ENCODE measurements around the gene RAD51AP1. TPM values are rescaled to one million over a fixed set of nuclear protein-coding genes. Genes with fewer than 3 reads are reported as not detected.

RAD51AP1 gene
- polyA plus RNA-seq, 1 experiment, result 8.2 TPM

DNA sequence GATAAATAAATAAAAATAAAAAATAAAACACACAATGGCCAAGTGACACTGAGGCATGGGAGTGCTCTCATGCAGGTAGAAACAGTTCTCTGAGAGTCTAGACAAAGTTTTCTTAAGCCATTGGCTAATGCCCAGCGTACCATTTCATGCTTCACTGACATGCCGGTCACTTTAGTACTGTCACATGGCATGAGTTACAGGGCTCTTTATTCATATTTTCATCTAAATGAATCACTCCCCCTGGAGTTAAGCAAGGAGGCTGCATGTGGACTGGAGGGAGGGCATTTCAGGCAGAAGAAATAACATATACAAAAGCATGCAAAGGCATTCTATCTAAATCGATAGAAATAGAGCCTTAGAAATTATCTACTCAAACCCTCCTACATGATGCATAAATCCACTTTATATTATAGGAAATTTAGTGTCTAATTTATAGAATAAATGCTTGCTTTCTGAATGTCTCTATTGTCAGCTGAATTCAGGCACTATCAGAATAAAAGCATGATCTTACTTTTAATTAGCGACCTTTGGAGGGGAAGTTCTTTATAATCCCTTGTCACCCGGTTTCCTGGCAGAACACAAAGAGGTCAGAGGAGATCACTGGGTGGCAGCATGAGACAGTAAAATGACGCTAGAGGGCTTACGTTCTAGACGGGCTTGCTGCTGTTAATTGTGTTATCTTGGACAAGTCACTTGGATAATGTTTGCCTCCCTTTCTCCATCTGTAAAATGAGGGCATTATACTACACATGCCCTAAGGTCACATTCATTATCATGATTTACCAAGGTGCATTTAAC is 40.8 kb downstream of the RAD51AP1 start:
- TF ChIP-seq, protein P1, sequence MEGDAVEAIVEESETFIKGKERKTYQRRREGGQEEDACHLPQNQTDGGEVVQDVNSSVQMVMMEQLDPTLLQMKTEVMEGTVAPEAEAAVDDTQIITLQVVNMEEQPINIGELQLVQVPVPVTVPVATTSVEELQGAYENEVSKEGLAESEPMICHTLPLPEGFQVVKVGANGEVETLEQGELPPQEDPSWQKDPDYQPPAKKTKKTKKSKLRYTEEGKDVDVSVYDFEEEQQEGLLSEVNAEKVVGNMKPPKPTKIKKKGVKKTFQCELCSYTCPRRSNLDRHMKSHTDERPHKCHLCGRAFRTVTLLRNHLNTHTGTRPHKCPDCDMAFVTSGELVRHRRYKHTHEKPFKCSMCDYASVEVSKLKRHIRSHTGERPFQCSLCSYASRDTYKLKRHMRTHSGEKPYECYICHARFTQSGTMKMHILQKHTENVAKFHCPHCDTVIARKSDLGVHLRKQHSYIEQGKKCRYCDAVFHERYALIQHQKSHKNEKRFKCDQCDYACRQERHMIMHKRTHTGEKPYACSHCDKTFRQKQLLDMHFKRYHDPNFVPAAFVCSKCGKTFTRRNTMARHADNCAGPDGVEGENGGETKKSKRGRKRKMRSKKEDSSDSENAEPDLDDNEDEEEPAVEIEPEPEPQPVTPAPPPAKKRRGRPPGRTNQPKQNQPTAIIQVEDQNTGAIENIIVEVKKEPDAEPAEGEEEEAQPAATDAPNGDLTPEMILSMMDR (IDR thresholded peaks at IDR 0.05; ENCODE audit: low read depth, low read length), result 0 out of 2 replicates have a peak, but pooled peaks have one; percentile 7
- Histone ChIP-seq H3K4me3 (ENCODE audit: low read depth, low read length) (no peak overlapping the region), H3K9me3 (ENCODE audit: control insufficient read depth, insufficient read depth, low read length) (no peaks in the 10 kb centered on the region), H3K27me3 (ENCODE audit: control insufficient read depth, insufficient read depth, low read length) (peaks cover 3% of the 10 kb centered on the region), H3K27ac (ENCODE audit: low read depth, low read length) (no peak overlapping the region)
- ChIA-PET POLR2A (no interaction called here), CTCF (interaction anchor here (1.8 kb wide), 1 partner anchor 178 kb away, joined by 10 read pairs; no protein-coding TSS in a partner anchor)
- DNase-seq (ENCODE audit: low read depth, low spot score), result no peak

DNA sequence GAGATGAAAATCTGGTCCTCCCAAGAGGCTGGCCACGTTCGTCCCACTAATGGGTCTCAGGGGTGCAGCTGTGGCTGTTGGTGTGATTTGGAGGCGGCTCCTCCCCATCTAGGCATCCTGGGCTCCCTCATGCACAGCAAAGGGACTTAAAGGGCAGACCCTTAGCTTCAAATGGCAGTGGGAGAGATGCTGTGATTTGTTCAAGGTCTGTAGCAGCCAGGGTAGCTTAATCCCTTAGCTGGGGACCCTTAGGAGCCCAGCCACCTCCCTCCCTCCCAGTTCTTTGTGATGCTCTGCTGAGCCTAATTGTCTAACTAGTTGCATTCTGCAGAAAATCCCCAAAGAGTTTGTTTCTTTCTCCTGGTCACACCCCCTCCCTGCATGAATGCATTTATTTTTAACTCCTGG is 41.6 kb downstream of the RAD51AP1 start:
- TF ChIP-seq, protein P1 (IDR thresholded peaks at IDR 0.05; ENCODE audit: low read depth, low read length), result no peak
- ChIA-PET POLR2A (no interaction called here), CTCF (interaction anchor here (1.8 kb wide), 1 partner anchor 178 kb away, joined by 10 read pairs; no protein-coding TSS in a partner anchor)
- DNase-seq (ENCODE audit: low read depth, low spot score), result no peak
- Histone ChIP-seq H3K4me3 (ENCODE audit: low read depth, low read length) (no peak overlapping the region), H3K27me3 (ENCODE audit: control insufficient read depth, insufficient read depth, low read length) (peaks cover 3% of the 10 kb centered on the region), H3K9me3 (ENCODE audit: control insufficient read depth, insufficient read depth, low read length) (no peaks in the 10 kb centered on the region), H3K27ac (ENCODE audit: low read depth, low read length) (no peak overlapping the region)

DNA sequence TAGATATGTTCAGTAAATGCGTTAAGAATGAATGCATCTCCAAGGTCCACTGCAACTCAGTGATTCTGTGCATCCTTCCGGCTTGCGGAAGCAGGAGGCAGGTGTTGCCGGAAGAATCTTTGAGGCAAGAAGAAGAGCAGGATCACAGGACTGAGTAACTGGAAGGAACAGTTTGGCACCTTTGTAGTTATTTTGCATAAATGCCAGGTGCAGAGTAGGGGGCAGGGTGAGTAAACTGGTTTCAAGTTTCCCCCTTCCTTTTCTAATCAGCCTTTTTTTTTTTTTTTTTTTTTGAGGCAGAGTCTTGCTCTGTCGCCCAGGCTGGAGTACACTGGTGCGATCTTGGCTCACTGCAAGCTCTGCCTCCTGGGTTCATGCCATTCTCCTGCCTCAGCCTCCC is 45.6 kb downstream of the RAD51AP1 start:
- ChIA-PET CTCF (no interaction called here), POLR2A (no interaction called here)
- TF ChIP-seq, protein P1 (IDR thresholded peaks at IDR 0.05; ENCODE audit: low read depth, low read length), result no peak
- Histone ChIP-seq H3K27ac (ENCODE audit: low read depth, low read length) (no peak overlapping the region), H3K4me3 (ENCODE audit: low read depth, low read length) (no peak overlapping the region), H3K9me3 (ENCODE audit: control insufficient read depth, insufficient read depth, low read length) (no peaks in the 10 kb centered on the region), H3K27me3 (ENCODE audit: control insufficient read depth, insufficient read depth, low read length) (peaks cover 5% of the 10 kb centered on the region)
- DNase-seq (ENCODE audit: low read depth, low spot score), result no peak

DNA sequence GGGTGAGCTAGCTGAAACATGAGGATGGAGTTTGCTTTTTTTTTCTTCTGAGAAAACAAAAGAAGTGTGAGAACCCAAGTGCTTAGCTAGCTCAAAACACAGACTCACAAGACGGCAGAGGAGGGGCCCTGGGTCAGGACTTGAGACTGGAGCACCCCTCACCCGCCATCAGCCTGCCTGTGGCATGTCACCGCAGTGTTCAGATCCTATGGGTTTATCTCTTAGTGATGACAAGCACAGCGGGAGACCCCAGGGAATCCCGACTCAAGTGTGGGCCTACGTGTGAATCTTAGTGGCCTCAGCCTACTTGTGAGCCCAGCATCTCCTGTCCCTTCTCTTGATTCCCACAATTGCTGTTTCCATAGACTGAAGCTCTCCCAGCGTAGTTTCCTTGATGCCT is 46.2 kb downstream of the RAD51AP1 start:
- no peak overlapping the region for H3K27ac ChIP-seq (ENCODE audit: low read depth, low read length)
- TF ChIP-seq, protein P1 (IDR thresholded peaks at IDR 0.05; ENCODE audit: low read depth, low read length), result no peak

DNA sequence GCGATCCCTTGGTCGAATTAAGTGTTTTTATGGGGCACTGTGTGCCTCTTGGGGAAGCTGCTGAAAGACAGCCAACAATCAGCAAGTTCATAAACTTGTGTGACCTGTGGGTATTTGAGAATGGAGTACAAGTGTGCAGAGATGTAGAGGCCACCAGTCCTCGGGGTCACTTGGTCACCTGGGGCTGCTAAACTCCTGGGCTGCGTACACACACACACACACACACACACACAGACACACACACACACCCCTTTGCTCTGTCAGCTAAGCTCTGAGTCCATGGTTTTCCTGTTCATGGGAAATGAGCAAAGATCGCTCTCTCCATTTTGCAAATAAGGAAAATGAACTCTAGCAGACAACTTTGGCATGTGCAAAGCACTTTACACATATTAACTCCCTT is 47.8 kb downstream of the RAD51AP1 start:
- Histone ChIP-seq H3K27ac (ENCODE audit: low read depth, low read length) (no peak overlapping the region), H3K27me3 (ENCODE audit: control insufficient read depth, insufficient read depth, low read length) (peaks cover 2% of the 10 kb centered on the region), H3K4me3 (ENCODE audit: low read depth, low read length) (no peak overlapping the region), H3K9me3 (ENCODE audit: control insufficient read depth, insufficient read depth, low read length) (no peaks in the 10 kb centered on the region)
- ChIA-PET CTCF (interaction anchor here (1.2 kb wide), 1 partner anchor 173 kb away, joined by 3 read pairs; no protein-coding TSS in a partner anchor), POLR2A (no interaction called here)
- no peak for DNase-seq (ENCODE audit: low read depth, low spot score)
- TF ChIP-seq, protein P1 (IDR thresholded peaks at IDR 0.05; ENCODE audit: low read depth, low read length), result no peak

More for the DNA sequence above, 46.2 kb downstream of the RAD51AP1 start:
- POLR2A ChIA-PET, result no interaction called here
- Histone ChIP-seq H3K4me3 (ENCODE audit: low read depth, low read length) (no peak overlapping the region), H3K27me3 (ENCODE audit: control insufficient read depth, insufficient read depth, low read length) (peaks cover 5% of the 10 kb centered on the region), H3K9me3 (ENCODE audit: control insufficient read depth, insufficient read depth, low read length) (no peaks in the 10 kb centered on the region)
- CTCF ChIA-PET, result no interaction called here
- no peak for DNase-seq (ENCODE audit: low read depth, low spot score)
